H1 (cell line): ENCODE data around the gene NCAPD2. TPM values are rescaled to one million over a fixed set of nuclear protein-coding genes. Genes with fewer than 3 reads are reported as not detected.

Source experiments
- CTCF ChIA-PET: fragments of 300-600 bp; sonication (Branson Sonifier 250); formaldehyde crosslinking; loops from one replicate; lab custom pipeline; 2021; ENCODE audit not compliant: partially characterized antibody; lab: Charles Lee
- POLR2A ChIA-PET: fragments of 300-600 bp; sonication (Branson Sonifier 250); formaldehyde crosslinking; loops from one replicate; lab custom pipeline; 2021; ENCODE audit warnings: inconsistent platforms; ENCODE audit not compliant: partially characterized antibody; lab: Charles Lee
- DNase-seq, 2 experiments: peaks; one replicate each; pipeline versions ENCODE4 v3.0.0 to v3.0.0-alpha.2; 2010 to 2022; ENCODE audit warnings: low spot score in 2 of 2, low read depth in 1 of 2, mixed read lengths in 1 of 2
- FAIRE-seq: peaks from 2 replicates; lab custom pipeline; 2011; peaks lifted over from hg19 to GRCh38; lab: Jason Lieb, UNC
- H2AFZ ChIP-seq: 2 replicates; pipeline ENCODE4 v1.8.1; 2012; ENCODE audit warnings: low read length, inconsistent platforms
- H2AK5ac ChIP-seq: 2 replicates; pipeline ENCODE4 v1.6.1; 2013; ENCODE audit warnings: low read depth, low read length
- H2BK120ac ChIP-seq: replicated peaks from 2 replicates; pipeline ENCODE3; 2013; ENCODE audit warnings: low read depth, low read length, inconsistent platforms
- H2BK12ac ChIP-seq: 2 replicates; pipeline ENCODE4 v1.6.1; 2013; ENCODE audit warnings: low read depth, low read length
- H2BK15ac ChIP-seq: 2 replicates; pipeline ENCODE4 v1.6.1; 2013; ENCODE audit warnings: low read length
- H2BK20ac ChIP-seq: 2 replicates; pipeline ENCODE4 v1.6.1; 2013; ENCODE audit warnings: low read length
- H2BK5ac ChIP-seq: 2 replicates; pipeline ENCODE4 v1.6.1; 2013; ENCODE audit warnings: low read depth, low read length
- H3K14ac ChIP-seq: 2 replicates; pipeline ENCODE4 v1.6.1; 2013; ENCODE audit warnings: inconsistent platforms; ENCODE audit not compliant: insufficient read length
- H3K18ac ChIP-seq: 2 replicates; pipeline ENCODE4 v1.6.1; 2013; ENCODE audit warnings: low read length; ENCODE audit errors: extremely low read depth
- H3K23ac ChIP-seq: 2 replicates; pipeline ENCODE4 v1.6.1; 2013; ENCODE audit warnings: inconsistent platforms; ENCODE audit not compliant: insufficient read length
- H3K23me2 ChIP-seq: 2 replicates; pipeline ENCODE4 v1.6.1; 2013; ENCODE audit warnings: low read depth, low read length
- H3K27ac ChIP-seq: 2 replicates; pipeline ENCODE4 v1.6.1; 2011; ENCODE audit warnings: low read depth, low read length, inconsistent platforms
- H3K27me3 ChIP-seq, 4 experiments: replicated peaks in 1 of 4; 1 replicate in 1 of 4; 2 replicates in 3 of 4; pipeline versions ENCODE4 v1.6.1 to v1.8.1; 2011 to 2013; ENCODE audit warnings: low read length in 3 of 4, mild to moderate bottlenecking in 3 of 4, inconsistent platforms in 2 of 4, mixed read lengths in 2 of 4, moderate library complexity in 1 of 4; ENCODE audit not compliant: control insufficient read depth in 3 of 4, insufficient read depth in 3 of 4; ENCODE audit errors: extremely low read depth in 1 of 4
- H3K36me3 ChIP-seq, 4 experiments: 2 replicates each; pipeline versions ENCODE4 v1.6.1 to v1.8.1; 2011 to 2013; ENCODE audit warnings: mild to moderate bottlenecking in 4 of 4, low read length in 3 of 4, moderate library complexity in 2 of 4, control low read depth in 1 of 4, inconsistent platforms in 1 of 4; ENCODE audit not compliant: insufficient read depth in 4 of 4, control insufficient read depth in 2 of 4
- H3K4ac ChIP-seq: replicated peaks from 2 replicates; pipeline ENCODE3; 2013; ENCODE audit warnings: low read length, low read depth, mixed read lengths, inconsistent platforms; ENCODE audit not compliant: insufficient read length
- H3K4me1 ChIP-seq, 4 experiments: replicated peaks in 1 of 4; 1 replicate in 1 of 4; 2 replicates in 3 of 4; pipeline versions ENCODE4 v1.6.1 to v1.8.1; 2011 to 2013; ENCODE audit warnings: low read length in 3 of 4, inconsistent platforms in 2 of 4, mixed read lengths in 1 of 4; ENCODE audit not compliant: insufficient read depth in 4 of 4, control insufficient read depth in 3 of 4
- H3K4me2 ChIP-seq, 2 experiments: 2 replicates each; pipeline versions ENCODE4 v1.6.1 to v1.8.1; 2011 to 2013; ENCODE audit warnings: low read depth in 2 of 2, low read length in 2 of 2, control low read depth in 1 of 2, inconsistent platforms in 1 of 2, mild to moderate bottlenecking in 1 of 2; ENCODE audit not compliant: insufficient read depth in 1 of 2
- H3K4me3 ChIP-seq, 4 experiments: fragments of 200-600, 300-600 bp in 1 of 4; sonication (generic), shearing (Covaris generic), sonication (Bioruptor Twin) in 1 of 4; 2 replicates each; pipeline versions ENCODE4 v1.5.1 to v1.8.1; 2011 to 2016; ENCODE audit warnings: low read length in 4 of 4, low read depth in 3 of 4, control low read depth in 2 of 4, inconsistent platforms in 2 of 4, mild to moderate bottlenecking in 2 of 4, mixed read lengths in 1 of 4, moderate library complexity in 1 of 4; ENCODE audit not compliant: insufficient read depth in 2 of 4; ENCODE audit errors: extremely low read depth in 1 of 4
- H3K56ac ChIP-seq: replicated peaks from 2 replicates; pipeline ENCODE3; 2013; ENCODE audit warnings: low read depth, mild to moderate bottlenecking, mixed read lengths, low read length, inconsistent platforms; ENCODE audit not compliant: insufficient read length
- H3K79me1 ChIP-seq: 2 replicates; pipeline ENCODE4 v1.6.1; 2013; ENCODE audit warnings: low read depth, low read length, control low read depth
- H3K79me2 ChIP-seq, 2 experiments: 2 replicates each; pipeline versions ENCODE4 v1.6.1 to v1.8.1; 2012 to 2013; ENCODE audit warnings: low read length in 2 of 2, mild to moderate bottlenecking in 2 of 2, inconsistent platforms in 1 of 2; ENCODE audit not compliant: insufficient read depth in 2 of 2, control insufficient read depth in 1 of 2
- H3K9ac ChIP-seq, 4 experiments: replicated peaks in 1 of 4; 1 replicate in 1 of 4; 2 replicates in 3 of 4; pipeline versions ENCODE4 v1.6.1 to v1.8.1; 2011 to 2013; ENCODE audit warnings: low read depth in 3 of 4, low read length in 3 of 4, control low read depth in 2 of 4, mild to moderate bottlenecking in 2 of 4, moderate library complexity in 2 of 4, inconsistent platforms in 1 of 4; ENCODE audit errors: extremely low read depth in 1 of 4
- H3K9me3 ChIP-seq, 2 experiments: 2 replicates each; pipeline versions ENCODE4 v1.6.1 to v1.8.1; 2012 to 2013; ENCODE audit warnings: mild to moderate bottlenecking in 2 of 2, moderate library complexity in 2 of 2, control low read depth in 1 of 2, inconsistent platforms in 1 of 2, low read depth in 1 of 2, low read length in 1 of 2, mixed read lengths in 1 of 2; ENCODE audit not compliant: insufficient read depth in 2 of 2
- H4K20me1 ChIP-seq, 2 experiments: replicated peaks in 1 of 2; 2 replicates each; pipeline versions ENCODE3 to v1.8.1; 2011 to 2013; ENCODE audit warnings: inconsistent platforms in 2 of 2, low read length in 2 of 2, mild to moderate bottlenecking in 1 of 2; ENCODE audit not compliant: insufficient read depth in 2 of 2, control insufficient read depth in 1 of 2
- H4K5ac ChIP-seq: 2 replicates; pipeline ENCODE4 v1.6.1; 2013; ENCODE audit warnings: low read length, low read depth, mixed read lengths, inconsistent platforms; ENCODE audit not compliant: insufficient read length
- H4K8ac ChIP-seq: 2 replicates; pipeline ENCODE4 v1.8.0; 2013; ENCODE audit warnings: mild to moderate bottlenecking, moderate library complexity, low read length, inconsistent platforms; ENCODE audit not compliant: insufficient read depth; ENCODE audit errors: extremely low read depth
- H4K91ac ChIP-seq: replicated peaks from 2 replicates; pipeline ENCODE3; 2013; ENCODE audit warnings: low read length, mixed read lengths, inconsistent platforms; ENCODE audit not compliant: insufficient read length
- ASH2L ChIP-seq: fragments of 200-600, 300-600 bp; sonication (generic); IDR thresholded peaks from one replicate; pipeline ENCODE4 v1.7.1; 2017; ENCODE audit warnings: low read length
- BCL11A ChIP-seq, 2 experiments: IDR thresholded peaks; one replicate each; pipeline ENCODE4 v1.6.1; 2011; ENCODE audit warnings: low read depth in 2 of 2, low read length in 2 of 2, mild to moderate bottlenecking in 2 of 2
- CBX5 ChIP-seq: fragments of 300-800, 300-1000 bp; sonication (generic); IDR thresholded peaks from 2 replicates; pipeline ENCODE4 v1.7.1; 2016; ENCODE audit warnings: antibody characterized with exemption, low read length, low read depth
- CHD1 ChIP-seq: IDR thresholded peaks from 2 replicates; pipeline ENCODE4 v1.6.1; 2012; ENCODE audit warnings: low read depth, low read length, improper control_type of control experiment
- GABPA ChIP-seq: IDR thresholded peaks from 2 replicates; pipeline ENCODE4 v1.6.1; 2011; ENCODE audit warnings: mild to moderate bottlenecking, low read length, moderate library complexity, borderline replicate concordance; ENCODE audit not compliant: insufficient read depth
- KDM4A ChIP-seq: IDR thresholded peaks from one replicate; pipeline ENCODE4 v1.7.1; 2012; ENCODE audit warnings: low read depth, mild to moderate bottlenecking, moderate library complexity, low read length, inconsistent platforms; ENCODE audit not compliant: severe bottlenecking
- MAFK ChIP-seq: IDR thresholded peaks from 2 replicates; pipeline ENCODE4 v1.6.1; 2012; ENCODE audit warnings: low read depth, mild to moderate bottlenecking, improper control_type of control experiment, low read length
- NANOG ChIP-seq: IDR thresholded peaks from 2 replicates; pipeline ENCODE4 v1.6.1; 2011; ENCODE audit warnings: low read length, low read depth, mild to moderate bottlenecking, inconsistent platforms; ENCODE audit not compliant: insufficient read depth, poor library complexity, severe bottlenecking
- RFX5 ChIP-seq: IDR thresholded peaks from 2 replicates; pipeline ENCODE4 v1.6.1; 2011; ENCODE audit warnings: low read depth, low read length, improper control_type of control experiment, borderline replicate concordance
- SIX5 ChIP-seq: IDR thresholded peaks from 2 replicates; pipeline ENCODE4 v1.6.1; 2011; ENCODE audit warnings: mild to moderate bottlenecking, low read depth, low read length
- TAF7 ChIP-seq: optimal IDR thresholded peaks from 2 replicates; pipeline ENCODE3; 2011; ENCODE audit warnings: low read depth, mild to moderate bottlenecking, inconsistent platforms, low read length, moderate library complexity, borderline replicate concordance
- TCF12 ChIP-seq: IDR thresholded peaks from 2 replicates; pipeline ENCODE4 v1.6.1; 2011; ENCODE audit warnings: low read depth, mild to moderate bottlenecking, low read length
- whole genome bisulfite sequencing, 2 experiments: shearing (Covaris generic) in 1 of 2; methylation state at CpG; one replicate each; pipeline versions ENCODE4 v1.1.6 to v1.1.7; 2013 to 2015; ENCODE audit warnings: low lambda C conversion rate in 2 of 2, mixed read lengths in 2 of 2, inconsistent platforms in 1 of 2, low coverage in 1 of 2, missing lambda C conversion rate in 1 of 2; ENCODE audit not compliant: insufficient replicate concordance in 2 of 2, insufficient coverage in 1 of 2, insufficient read length in 1 of 2; ENCODE audit errors: extremely low coverage in 1 of 2, missing lambda C conversion rate in 1 of 2; 5-methylcytosine and 5-hydroxymethylcytosine counted together
- polyA plus RNA-seq, 7 experiments: library from polyadenylated mRNA; depleted of rRNA in 3 of 7; stranded (reverse) in 5 of 7; unstranded in 2 of 7; fragments of >200 nt in 5 of 7; fragments of 200-250 nt in 2 of 7; gene quantifications; 1 replicate in 5 of 7; 2 replicates in 1 of 7; 4 replicates in 1 of 7; pipeline versions ENCODE4 v1.2.1 to v1.2.3, GENCODE V29; 2011 to 2013; ENCODE audit warnings: missing spikeins in 2 of 7, mixed read lengths in 2 of 7
- total RNA-seq: library from RNA; stranded (reverse); fragmentation: NEBNext Ultra II Directional; extraction: Animal tissue kit (Norgen Biotek cat#: 25700); gene quantifications from 2 replicates; pipeline ENCODE4 v1.2.1, GENCODE V29; 2021
- TF ChIP-seq, protein P1 (sequence below): IDR thresholded peaks from 2 replicates; pipeline ENCODE4 v1.6.1; 2012; ENCODE audit warnings: low read length, inconsistent platforms

Gene NCAPD2
- total and polyA plus RNA-seq, 2 of the 8 experiments (the other 6 are each of a cell fraction or from before 2014, with no cell fraction given), result 55.8 to 132 TPM

DNA sequence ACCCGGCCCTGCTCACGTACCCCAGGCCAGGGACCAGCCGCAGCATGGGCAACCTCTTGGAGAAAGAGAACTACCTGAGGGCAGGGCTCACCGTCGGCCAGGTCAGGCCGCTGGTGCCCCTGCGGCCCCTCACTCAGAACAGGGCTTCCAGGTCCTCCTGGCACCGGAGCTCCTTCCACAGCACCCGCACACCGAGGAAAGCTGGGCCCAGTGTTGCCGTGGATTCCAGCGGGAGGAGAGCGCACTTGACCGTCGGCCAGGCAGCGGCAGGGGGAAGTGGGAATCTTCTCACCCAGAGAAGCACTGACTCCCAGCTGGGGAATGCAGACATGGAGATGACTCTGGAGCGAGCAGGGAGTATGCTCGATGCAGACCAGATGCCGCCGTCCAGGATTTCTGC is 15.5 kb upstream of the NCAPD2 start:
- H3K9me3 ChIP-seq, result peaks cover 0 to 10% of the 10 kb centered on the region in 2 experiments; a peak in 2 of 4 replicates
- H3K23ac ChIP-seq, result no peak overlapping the region
- ChIA-PET POLR2A (interaction anchor here (1.5 kb wide), 1 partner anchor 10 kb away, joined by 4 read pairs; no protein-coding TSS in a partner anchor), CTCF (interaction anchor here (4.1 kb wide), 1 partner anchor 13 kb away, joined by 14 read pairs; no protein-coding TSS in a partner anchor)
- FAIRE-seq (no peak), DNase-seq (no peak)
- H3K4me1 ChIP-seq, result no peaks in the 10 kb centered on the region
- H2BK5ac ChIP-seq, result no peak overlapping the region
- no peak overlapping the region for H2BK12ac ChIP-seq
- H3K56ac ChIP-seq, result no peak overlapping the region
- H2AK5ac ChIP-seq, result no peak overlapping the region
- H4K5ac ChIP-seq, result no peak overlapping the region
- H3K4me2 ChIP-seq, result no peak overlapping the region
- H3K4ac ChIP-seq, result no peak overlapping the region
- no peaks in the 10 kb centered on the region for H3K79me2 ChIP-seq
- H3K27ac ChIP-seq, result no peak overlapping the region
- H4K91ac ChIP-seq, result no peak overlapping the region
- no peak overlapping the region; the same call in 1 of the 2 replicates for H4K8ac ChIP-seq
- 92% methylated on average over 20 of the region's 20 CpGs; no CpG with 5 or more reads in 1 of the 2 experiments for WGBS, 2 experiments
- H3K79me1 ChIP-seq, result no peaks in the 10 kb centered on the region
- no peaks in the 10 kb centered on the region for H3K23me2 ChIP-seq
- H2BK120ac ChIP-seq, result no peak overlapping the region
- no peak overlapping the region for H2BK20ac ChIP-seq
- no peaks in the 10 kb centered on the region for H3K27me3 ChIP-seq
- no peak overlapping the region for H2BK15ac ChIP-seq
- no peak overlapping the region for H2AFZ ChIP-seq
- H3K36me3 ChIP-seq, result no peaks in the 10 kb centered on the region
- H4K20me1 ChIP-seq, result no peaks in the 10 kb centered on the region
- no peak overlapping the region for H3K18ac ChIP-seq
- no peak overlapping the region for H3K4me3 ChIP-seq
- H3K14ac ChIP-seq, result no peak overlapping the region
- no peak overlapping the region for H3K9ac ChIP-seq
- TF ChIP-seq BCL11A (IDR thresholded peaks at IDR 0.05; ENCODE audit: low read depth in 2 of 2, low read length in 2 of 2) (no peak), SIX5 (no peak), GABPA (no peak), MAFK (no peak), KDM4A (no peak), ASH2L (no peak), RFX5 (no peak), CHD1 (no peak), TAF7 (no peak), CBX5 (no peak), NANOG (no peak), TCF12 (no peak)
- TF ChIP-seq, protein P1, sequence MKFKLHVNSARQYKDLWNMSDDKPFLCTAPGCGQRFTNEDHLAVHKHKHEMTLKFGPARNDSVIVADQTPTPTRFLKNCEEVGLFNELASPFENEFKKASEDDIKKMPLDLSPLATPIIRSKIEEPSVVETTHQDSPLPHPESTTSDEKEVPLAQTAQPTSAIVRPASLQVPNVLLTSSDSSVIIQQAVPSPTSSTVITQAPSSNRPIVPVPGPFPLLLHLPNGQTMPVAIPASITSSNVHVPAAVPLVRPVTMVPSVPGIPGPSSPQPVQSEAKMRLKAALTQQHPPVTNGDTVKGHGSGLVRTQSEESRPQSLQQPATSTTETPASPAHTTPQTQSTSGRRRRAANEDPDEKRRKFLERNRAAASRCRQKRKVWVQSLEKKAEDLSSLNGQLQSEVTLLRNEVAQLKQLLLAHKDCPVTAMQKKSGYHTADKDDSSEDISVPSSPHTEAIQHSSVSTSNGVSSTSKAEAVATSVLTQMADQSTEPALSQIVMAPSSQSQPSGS, result no peak
